ENCODE results near the gene SLC9C2.
"Not testable (repeated sequence)": the region's sequence is repeated elsewhere in the genome, so short reads cannot be mapped to it uniquely, and the experiment has no call there.

SLC9C2 gene

GRCh38 chr1:173627269-173627668 lies 24.4 kb upstream of the SLC9C2 start:
- Histone ChIP-seq H3K9ac (ENCODE audit: low read length) (no peak overlapping the region), H3K4me3 (ENCODE audit: low read depth in 1 of 2, low read length in 2 of 2) (no peak overlapping the region), H3K27ac (ENCODE audit: low read depth, low read length) (no peak overlapping the region), H3K36me3 (ENCODE audit: insufficient read depth, low read length) (no peaks in the 10 kb centered on the region), H3K9me3 (ENCODE audit: low read length) (no peaks in the 10 kb centered on the region), H3K27me3 (ENCODE audit: control insufficient read depth in 1 of 2, insufficient read depth in 2 of 2, low read length in 2 of 2) (no peaks in the 10 kb centered on the region), H3K4me1 (ENCODE audit: insufficient read depth, low read length) (no peaks in the 10 kb centered on the region)

GRCh38 chr1:173616859-173617258 lies 14.0 kb upstream of the SLC9C2 start:
- Histone ChIP-seq H3K9ac (ENCODE audit: low read length) (no peak overlapping the region), H3K9me3 (ENCODE audit: low read length) (no peaks in the 10 kb centered on the region), H3K36me3 (ENCODE audit: insufficient read depth, low read length) (no peaks in the 10 kb centered on the region), H3K27me3 (ENCODE audit: control insufficient read depth in 1 of 2, insufficient read depth in 2 of 2, low read length in 2 of 2) (no peaks in the 10 kb centered on the region), H3K27ac (ENCODE audit: low read depth, low read length) (no peak overlapping the region), H3K4me3 (ENCODE audit: low read depth in 1 of 2, low read length in 2 of 2) (no peak overlapping the region), H3K4me1 (ENCODE audit: insufficient read depth, low read length) (no peaks in the 10 kb centered on the region)

GRCh38 chr1:173613086-173613485 lies 10.2 kb upstream of the SLC9C2 start:
- not testable (repeated sequence) for H3K4me3 ChIP-seq (ENCODE audit: low read depth in 1 of 2, low read length in 2 of 2); H3K9me3 ChIP-seq (ENCODE audit: low read length); H3K27me3 ChIP-seq (ENCODE audit: control insufficient read depth in 1 of 2, insufficient read depth in 2 of 2, low read length in 2 of 2); H3K9ac ChIP-seq (ENCODE audit: low read length); H3K4me1 ChIP-seq (ENCODE audit: insufficient read depth, low read length); H3K27ac ChIP-seq (ENCODE audit: low read depth, low read length); H3K36me3 ChIP-seq (ENCODE audit: insufficient read depth, low read length)

- H3K9me3 ChIP-seq (ENCODE audit: low read length), result no peaks in the 10 kb centered on the region
- H3K4me1 ChIP-seq (ENCODE audit: insufficient read depth, low read length), result no peaks in the 10 kb centered on the region
- no peak overlapping the region for H3K4me3 ChIP-seq (ENCODE audit: low read depth in 1 of 2, low read length in 2 of 2)
- H3K9ac ChIP-seq (ENCODE audit: low read length), result no peak overlapping the region
- no peaks in the 10 kb centered on the region for H3K36me3 ChIP-seq (ENCODE audit: insufficient read depth, low read length)
- no peak overlapping the region for H3K27ac ChIP-seq (ENCODE audit: low read depth, low read length)
- H3K27me3 ChIP-seq (ENCODE audit: control insufficient read depth in 1 of 2, insufficient read depth in 2 of 2, low read length in 2 of 2), result no peaks in the 10 kb centered on the region
Measured at GRCh38 chr1:173608503-173609216, 5.8 kb upstream of the SLC9C2 start.

GRCh38 chr1:173601588-173601987 lies 1.3 kb downstream of the SLC9C2 start:
- H3K4me3 ChIP-seq (ENCODE audit: low read depth in 1 of 2, low read length in 2 of 2), result no peak overlapping the region

GRCh38 chr1:173596097-173596825 lies 6.6 kb downstream of the SLC9C2 start:
- Histone ChIP-seq H3K36me3 (ENCODE audit: insufficient read depth, low read length) (no peaks in the 10 kb centered on the region), H3K27ac (ENCODE audit: low read depth, low read length) (no peak overlapping the region), H3K4me3 (ENCODE audit: low read depth in 1 of 2, low read length in 2 of 2) (no peak overlapping the region), H3K4me1 (ENCODE audit: insufficient read depth, low read length) (no peaks in the 10 kb centered on the region), H3K9me3 (ENCODE audit: low read length) (no peaks in the 10 kb centered on the region), H3K27me3 (ENCODE audit: control insufficient read depth in 1 of 2, insufficient read depth in 2 of 2, low read length in 2 of 2) (no peaks in the 10 kb centered on the region), H3K9ac (ENCODE audit: low read length) (no peak overlapping the region)

More at GRCh38 chr1:173601588-173601987, 1.3 kb downstream of the SLC9C2 start:
- H3K36me3 ChIP-seq (ENCODE audit: insufficient read depth, low read length), result no peaks in the 10 kb centered on the region
- no peaks in the 10 kb centered on the region for H3K27me3 ChIP-seq (ENCODE audit: control insufficient read depth in 1 of 2, insufficient read depth in 2 of 2, low read length in 2 of 2)
- no peak overlapping the region for H3K27ac ChIP-seq (ENCODE audit: low read depth, low read length)
- H3K9me3 ChIP-seq (ENCODE audit: low read length), result no peaks in the 10 kb centered on the region
- H3K4me1 ChIP-seq (ENCODE audit: insufficient read depth, low read length), result no peaks in the 10 kb centered on the region
- no peak overlapping the region for H3K9ac ChIP-seq (ENCODE audit: low read length)

GRCh38 chr1:173591138-173591537 lies 11.7 kb downstream of the SLC9C2 start:
- not testable (repeated sequence) for H3K36me3 ChIP-seq (ENCODE audit: insufficient read depth, low read length); H3K27me3 ChIP-seq (ENCODE audit: control insufficient read depth in 1 of 2, insufficient read depth in 2 of 2, low read length in 2 of 2); H3K4me3 ChIP-seq (ENCODE audit: low read depth in 1 of 2, low read length in 2 of 2); H3K27ac ChIP-seq (ENCODE audit: low read depth, low read length); H3K4me1 ChIP-seq (ENCODE audit: insufficient read depth, low read length); H3K9ac ChIP-seq (ENCODE audit: low read length); H3K9me3 ChIP-seq (ENCODE audit: low read length)

- Histone ChIP-seq H3K36me3 (ENCODE audit: insufficient read depth, low read length) (no peaks in the 10 kb centered on the region), H3K9me3 (ENCODE audit: low read length) (no peaks in the 10 kb centered on the region), H3K9ac (ENCODE audit: low read length) (no peak overlapping the region), H3K4me3 (ENCODE audit: low read depth in 1 of 2, low read length in 2 of 2) (no peak overlapping the region), H3K4me1 (ENCODE audit: insufficient read depth, low read length) (no peaks in the 10 kb centered on the region), H3K27ac (ENCODE audit: low read depth, low read length) (no peak overlapping the region), H3K27me3 (ENCODE audit: control insufficient read depth in 1 of 2, insufficient read depth in 2 of 2, low read length in 2 of 2) (no peaks in the 10 kb centered on the region)
Measured at GRCh38 chr1:173590557-173590956, 12.3 kb downstream of the SLC9C2 start.

GRCh38 chr1:173581383-173582079 lies 21.3 kb downstream of the SLC9C2 start:
- H3K9me3 ChIP-seq (ENCODE audit: low read length), result no peaks in the 10 kb centered on the region
- no peak overlapping the region for H3K27ac ChIP-seq (ENCODE audit: low read depth, low read length)
- no peak overlapping the region for H3K9ac ChIP-seq (ENCODE audit: low read length)
- no peak overlapping the region for H3K4me3 ChIP-seq (ENCODE audit: low read depth in 1 of 2, low read length in 2 of 2)
- no peaks in the 10 kb centered on the region for H3K27me3 ChIP-seq (ENCODE audit: control insufficient read depth in 1 of 2, insufficient read depth in 2 of 2, low read length in 2 of 2)
- H3K4me1 ChIP-seq (ENCODE audit: insufficient read depth, low read length), result no peaks in the 10 kb centered on the region
- H3K36me3 ChIP-seq (ENCODE audit: insufficient read depth, low read length), result no peaks in the 10 kb centered on the region

GRCh38 chr1:173580658-173581057 lies 22.2 kb downstream of the SLC9C2 start:
- no peaks in the 10 kb centered on the region for H3K27me3 ChIP-seq (ENCODE audit: control insufficient read depth in 1 of 2, insufficient read depth in 2 of 2, low read length in 2 of 2)
- no peak overlapping the region for H3K4me3 ChIP-seq (ENCODE audit: low read depth in 1 of 2, low read length in 2 of 2)
- H3K27ac ChIP-seq (ENCODE audit: low read depth, low read length), result no peak overlapping the region
- H3K9me3 ChIP-seq (ENCODE audit: low read length), result no peaks in the 10 kb centered on the region
- no peaks in the 10 kb centered on the region for H3K4me1 ChIP-seq (ENCODE audit: insufficient read depth, low read length)
- H3K9ac ChIP-seq (ENCODE audit: low read length), result no peak overlapping the region
- no peaks in the 10 kb centered on the region for H3K36me3 ChIP-seq (ENCODE audit: insufficient read depth, low read length)

- H3K4me1 ChIP-seq (ENCODE audit: insufficient read depth, low read length), result no peaks in the 10 kb centered on the region
Measured at GRCh38 chr1:173580071-173580470, 22.8 kb downstream of the SLC9C2 start.

More at GRCh38 chr1:173580071-173580470, 22.8 kb downstream of the SLC9C2 start:
- H3K4me3 ChIP-seq (ENCODE audit: low read depth in 1 of 2, low read length in 2 of 2), result no peak overlapping the region
- H3K27me3 ChIP-seq (ENCODE audit: control insufficient read depth in 1 of 2, insufficient read depth in 2 of 2, low read length in 2 of 2), result no peaks in the 10 kb centered on the region
- H3K9me3 ChIP-seq (ENCODE audit: low read length), result no peaks in the 10 kb centered on the region
- H3K36me3 ChIP-seq (ENCODE audit: insufficient read depth, low read length), result no peaks in the 10 kb centered on the region
- no peak overlapping the region for H3K9ac ChIP-seq (ENCODE audit: low read length)
- no peak overlapping the region for H3K27ac ChIP-seq (ENCODE audit: low read depth, low read length)

Data from muscle layer of colon (tissue), 2 donors.